GM12874 (cell line): Measurements from ENCODE around the gene PICALM.

ENCODE experiments used
- CTCF ChIP-seq: IDR thresholded peaks from 2 replicates; pipeline ENCODE4 v1.5.1; 2011; ENCODE audit warnings: low read depth, mild to moderate bottlenecking, control low read depth, low read length, moderate library complexity; ENCODE audit not compliant: insufficient read depth

Gene PICALM

GRCh38 chr11:85991508-85991907 is 77.4 kb downstream of the PICALM start:
- TF ChIP-seq CTCF: no peak

- TF ChIP-seq CTCF: no peak
These were observed 79.1 kb downstream of the PICALM start for GRCh38 chr11:85989746-85990145.

- TF ChIP-seq CTCF: no peak
These were observed 80.1 kb downstream of the PICALM start for GRCh38 chr11:85988780-85989179.

GRCh38 chr11:85977751-85978160 is 91.1 kb downstream of the PICALM start:
- no peak for TF ChIP-seq CTCF

GRCh38 chr11:85976525-85976924 is 92.4 kb downstream of the PICALM start:
- TF ChIP-seq CTCF: no peak

- TF ChIP-seq CTCF: no peak
These were observed 94.8 kb downstream of the PICALM start for GRCh38 chr11:85974122-85974521.

GRCh38 chr11:85970593-85970992 is 98.3 kb downstream of the PICALM start:
- no peak for TF ChIP-seq CTCF

- no peak for TF ChIP-seq CTCF
These were observed 101.4 kb downstream of the PICALM start for GRCh38 chr11:85967457-85967856.
